ENCODE measurements around the gene WIPI1. TPM values are rescaled to one million over a fixed set of nuclear protein-coding genes. Genes with fewer than 3 reads are reported as not detected.
A peak's percentile ranks its signal among the peaks of the same experiment; 100 is the strongest.

Gene WIPI1
- total RNA-seq, 1 donor from 2014 or later: 37.6 TPM

- Histone ChIP-seq H3K27ac (ENCODE audit: low read depth, low read length) (peak overlapping the region; percentile 46), H3K9ac (ENCODE audit: low read depth in 1 of 3, low read length in 3 of 3) (no peak overlapping the region), H3K36me3 (ENCODE audit: control insufficient read depth in 3 of 3, insufficient read depth in 3 of 3, low read length in 3 of 3) (peaks cover 4 to 27% (median 15%) of the 10 kb centered on the region in 3 donors), H3K4me3 (ENCODE audit: low read length in 3 of 3) (peak overlapping the region in 1 of 3 donors; percentile 19), H3K27me3 (ENCODE audit: control insufficient read depth in 3 of 3, insufficient read depth in 3 of 3, low read length in 3 of 3) (no peaks in the 10 kb centered on the region), H3K9me3 (ENCODE audit: control insufficient read depth in 3 of 3, low read length in 3 of 3) (no peaks in the 10 kb centered on the region), H3K4me1 (ENCODE audit: control insufficient read depth in 3 of 3, insufficient read depth in 3 of 3, low read length in 3 of 3) (peaks cover 30 to 49% (median 33%) of the 10 kb centered on the region in 3 donors)
Observed at GRCh38 chr17:68441070-68441770, 16.1 kb downstream of the WIPI1 start.

- H3K27me3 ChIP-seq (ENCODE audit: control insufficient read depth in 3 of 3, insufficient read depth in 3 of 3, low read length in 3 of 3): no peaks in the 10 kb centered on the region
- H3K4me3 ChIP-seq (ENCODE audit: low read length in 3 of 3): no peak overlapping the region
- H3K4me1 ChIP-seq (ENCODE audit: control insufficient read depth in 3 of 3, insufficient read depth in 3 of 3, low read length in 3 of 3): peaks cover 37 to 52% (median 37%) of the 10 kb centered on the region in 3 donors
- peaks cover 9 to 28% (median 16%) of the 10 kb centered on the region in 3 donors for H3K36me3 ChIP-seq (ENCODE audit: control insufficient read depth in 3 of 3, insufficient read depth in 3 of 3, low read length in 3 of 3)
- no peak overlapping the region for H3K9ac ChIP-seq (ENCODE audit: low read depth in 1 of 3, low read length in 3 of 3)
- no peak overlapping the region for H3K27ac ChIP-seq (ENCODE audit: low read depth, low read length)
- H3K9me3 ChIP-seq (ENCODE audit: control insufficient read depth in 3 of 3, low read length in 3 of 3): no peaks in the 10 kb centered on the region
Observed at GRCh38 chr17:68440526-68440925, 16.8 kb downstream of the WIPI1 start.

GRCh38 chr17:68439656-68440290 is 17.5 kb downstream of the WIPI1 start:
- H3K27me3 ChIP-seq (ENCODE audit: control insufficient read depth in 3 of 3, insufficient read depth in 3 of 3, low read length in 3 of 3): no peaks in the 10 kb centered on the region
- peak overlapping the region; percentile 33 for H3K27ac ChIP-seq (ENCODE audit: low read depth, low read length)
- no peak overlapping the region for H3K9ac ChIP-seq (ENCODE audit: low read depth in 1 of 3, low read length in 3 of 3)
- no peaks in the 10 kb centered on the region for H3K9me3 ChIP-seq (ENCODE audit: control insufficient read depth in 3 of 3, low read length in 3 of 3)
- peaks cover 12 to 27% (median 19%) of the 10 kb centered on the region in 3 donors for H3K36me3 ChIP-seq (ENCODE audit: control insufficient read depth in 3 of 3, insufficient read depth in 3 of 3, low read length in 3 of 3)
- H3K4me3 ChIP-seq (ENCODE audit: low read length in 3 of 3): no peak overlapping the region
- H3K4me1 ChIP-seq (ENCODE audit: control insufficient read depth in 3 of 3, insufficient read depth in 3 of 3, low read length in 3 of 3): peaks cover 36 to 52% (median 38%) of the 10 kb centered on the region in 3 donors

GRCh38 chr17:68437979-68438822 is 19.1 kb downstream of the WIPI1 start:
- H3K9ac ChIP-seq (ENCODE audit: low read depth in 1 of 3, low read length in 3 of 3): peak overlapping the region in 1 of 3 donors; percentile 47
- peaks cover 38 to 56% (median 43%) of the 10 kb centered on the region in 3 donors for H3K4me1 ChIP-seq (ENCODE audit: control insufficient read depth in 3 of 3, insufficient read depth in 3 of 3, low read length in 3 of 3)
- peaks cover 26 to 40% (median 29%) of the 10 kb centered on the region in 3 donors for H3K36me3 ChIP-seq (ENCODE audit: control insufficient read depth in 3 of 3, insufficient read depth in 3 of 3, low read length in 3 of 3)
- peak overlapping the region; percentile 54 for H3K27ac ChIP-seq (ENCODE audit: low read depth, low read length)
- no peak overlapping the region for H3K4me3 ChIP-seq (ENCODE audit: low read length in 3 of 3)
- H3K27me3 ChIP-seq (ENCODE audit: control insufficient read depth in 3 of 3, insufficient read depth in 3 of 3, low read length in 3 of 3): no peaks in the 10 kb centered on the region
- H3K9me3 ChIP-seq (ENCODE audit: control insufficient read depth in 3 of 3, low read length in 3 of 3): no peaks in the 10 kb centered on the region

- Histone ChIP-seq H3K9me3 (ENCODE audit: control insufficient read depth in 3 of 3, low read length in 3 of 3) (no peaks in the 10 kb centered on the region), H3K4me3 (ENCODE audit: low read length in 3 of 3) (peak overlapping the region in 1 of 3 donors; percentile 24), H3K4me1 (ENCODE audit: control insufficient read depth in 3 of 3, insufficient read depth in 3 of 3, low read length in 3 of 3) (peaks cover 26 to 48% (median 45%) of the 10 kb centered on the region in 3 donors), H3K36me3 (ENCODE audit: control insufficient read depth in 3 of 3, insufficient read depth in 3 of 3, low read length in 3 of 3) (peaks cover 41 to 50% (median 45%) of the 10 kb centered on the region in 3 donors), H3K9ac (ENCODE audit: low read depth in 1 of 3, low read length in 3 of 3) (peak overlapping the region in 1 of 3 donors; percentile 79), H3K27me3 (ENCODE audit: control insufficient read depth in 3 of 3, insufficient read depth in 3 of 3, low read length in 3 of 3) (no peaks in the 10 kb centered on the region), H3K27ac (ENCODE audit: low read depth, low read length) (peak overlapping the region; percentile 46)
Observed at GRCh38 chr17:68435876-68436842, 21.1 kb downstream of the WIPI1 start.

- H3K36me3 ChIP-seq (ENCODE audit: control insufficient read depth in 3 of 3, insufficient read depth in 3 of 3, low read length in 3 of 3): peaks cover 49 to 53% (median 51%) of the 10 kb centered on the region in 3 donors
- H3K9me3 ChIP-seq (ENCODE audit: control insufficient read depth in 3 of 3, low read length in 3 of 3): no peaks in the 10 kb centered on the region
- H3K27me3 ChIP-seq (ENCODE audit: control insufficient read depth in 3 of 3, insufficient read depth in 3 of 3, low read length in 3 of 3): no peaks in the 10 kb centered on the region
- H3K9ac ChIP-seq (ENCODE audit: low read depth in 1 of 3, low read length in 3 of 3): peak overlapping the region in 1 of 3 donors; percentile 79
- no peak overlapping the region for H3K4me3 ChIP-seq (ENCODE audit: low read length in 3 of 3)
- no peak overlapping the region for H3K27ac ChIP-seq (ENCODE audit: low read depth, low read length)
- peaks cover 20 to 42% (median 41%) of the 10 kb centered on the region in 3 donors for H3K4me1 ChIP-seq (ENCODE audit: control insufficient read depth in 3 of 3, insufficient read depth in 3 of 3, low read length in 3 of 3)
Observed at GRCh38 chr17:68435361-68435760, 21.9 kb downstream of the WIPI1 start.

- Histone ChIP-seq H3K4me1 (ENCODE audit: control insufficient read depth in 3 of 3, insufficient read depth in 3 of 3, low read length in 3 of 3) (peaks cover 20 to 41% (median 39%) of the 10 kb centered on the region in 3 donors), H3K9ac (ENCODE audit: low read depth in 1 of 3, low read length in 3 of 3) (peak overlapping the region in 1 of 3 donors; percentile 45), H3K27ac (ENCODE audit: low read depth, low read length) (peak overlapping the region; percentile 16), H3K36me3 (ENCODE audit: control insufficient read depth in 3 of 3, insufficient read depth in 3 of 3, low read length in 3 of 3) (peaks cover 56 to 65% (median 61%) of the 10 kb centered on the region in 3 donors), H3K4me3 (ENCODE audit: low read length in 3 of 3) (no peak overlapping the region), H3K9me3 (ENCODE audit: control insufficient read depth in 3 of 3, low read length in 3 of 3) (no peaks in the 10 kb centered on the region), H3K27me3 (ENCODE audit: control insufficient read depth in 3 of 3, insufficient read depth in 3 of 3, low read length in 3 of 3) (no peaks in the 10 kb centered on the region)
Observed at GRCh38 chr17:68433911-68434508, 23.3 kb downstream of the WIPI1 start.

GRCh38 chr17:68433211-68433610 is 24.1 kb downstream of the WIPI1 start:
- Histone ChIP-seq H3K4me3 (ENCODE audit: low read length in 3 of 3) (no peak overlapping the region), H3K27ac (ENCODE audit: low read depth, low read length) (no peak overlapping the region), H3K4me1 (ENCODE audit: control insufficient read depth in 3 of 3, insufficient read depth in 3 of 3, low read length in 3 of 3) (peaks cover 18 to 38% (median 36%) of the 10 kb centered on the region in 3 donors), H3K36me3 (ENCODE audit: control insufficient read depth in 3 of 3, insufficient read depth in 3 of 3, low read length in 3 of 3) (peaks cover 64 to 73% (median 69%) of the 10 kb centered on the region in 3 donors), H3K27me3 (ENCODE audit: control insufficient read depth in 3 of 3, insufficient read depth in 3 of 3, low read length in 3 of 3) (no peaks in the 10 kb centered on the region), H3K9me3 (ENCODE audit: control insufficient read depth in 3 of 3, low read length in 3 of 3) (no peaks in the 10 kb centered on the region), H3K9ac (ENCODE audit: low read depth in 1 of 3, low read length in 3 of 3) (no peak overlapping the region)
